Caco-2 (cell line): ENCODE results near the gene WDR82. TPM values are rescaled to one million over a fixed set of nuclear protein-coding genes. Genes with fewer than 3 reads are reported as not detected.

ENCODE experiments used
- BruUV-seq: library from RNA; stranded (reverse); fragments of 400-500 nt; replicated peaks from 2 replicates; lab custom pipeline; 2021; lab: Mats Ljungman, UMichigan
- CTCF ChIA-PET: fragments of 300-600 bp; sonication (Branson Sonifier 250); formaldehyde crosslinking; loops from one replicate; lab custom pipeline; 2022; ENCODE audit warnings: antibody characterized with exemption; lab: Charles Lee
- POLR2A ChIA-PET: fragments of 300-600 bp; sonication (Branson Sonifier 250); formaldehyde crosslinking; loops from one replicate; lab custom pipeline; 2022; ENCODE audit warnings: antibody characterized with exemption; lab: Charles Lee
- DNase-seq, 2 experiments: peaks; one replicate each; pipeline versions ENCODE4 v3.0.0 to v3.0.0-alpha.2; 2020 to 2022
- H3K27me3 ChIP-seq: replicated peaks from 2 replicates; pipeline ENCODE4 v1.6.0; 2011; ENCODE audit warnings: low read length; ENCODE audit not compliant: control insufficient read depth, insufficient read depth
- H3K36me3 ChIP-seq: 2 replicates; pipeline ENCODE4 v1.5.1; 2011; ENCODE audit warnings: low read length; ENCODE audit not compliant: control insufficient read depth, insufficient read depth
- H3K4me1 ChIP-seq: fragments of 250-450 bp; sonication (Bioruptor Pico); 2 replicates; pipeline ENCODE4 v1.5.1; 2020; ENCODE audit warnings: mild to moderate bottlenecking
- H3K4me3 ChIP-seq: 2 replicates; pipeline ENCODE4 v1.5.1; 2011; ENCODE audit warnings: low read depth, mild to moderate bottlenecking, control low read depth, low read length
- H3K9me3 ChIP-seq: fragments of 250-450 bp; sonication (Bioruptor Pico); 2 replicates; pipeline ENCODE4 v1.5.1; 2020; ENCODE audit warnings: mild to moderate bottlenecking, moderate library complexity
- H3K27ac Mint-ChIP-seq: one replicate; pipeline ENCODE4 v1.8.0; 2022; ENCODE audit warnings: mixed read lengths; ENCODE audit not compliant: unreplicated experiment
- H3K27me3 Mint-ChIP-seq: one replicate; pipeline ENCODE4 v1.8.0; 2022; ENCODE audit warnings: mixed read lengths; ENCODE audit not compliant: insufficient read depth, unreplicated experiment
- H3K36me3 Mint-ChIP-seq: one replicate; pipeline ENCODE4 v1.8.0; 2022; ENCODE audit warnings: mild to moderate bottlenecking, mixed read lengths; ENCODE audit not compliant: insufficient read depth, unreplicated experiment
- H3K4me1 Mint-ChIP-seq: one replicate; pipeline ENCODE4 v1.8.0; 2022; ENCODE audit warnings: low read depth, mixed read lengths; ENCODE audit not compliant: unreplicated experiment
- H3K4me3 Mint-ChIP-seq: one replicate; pipeline ENCODE4 v1.8.0; 2022; ENCODE audit warnings: mild to moderate bottlenecking, moderate library complexity, mixed read lengths; ENCODE audit not compliant: unreplicated experiment
- H3K9me3 Mint-ChIP-seq: one replicate; pipeline ENCODE4 v1.8.0; 2022; ENCODE audit warnings: mixed read lengths; ENCODE audit not compliant: unreplicated experiment
- CTCF ChIP-seq, 2 experiments: fragments of 200-600 bp in 1 of 2; IDR thresholded peaks; 1 replicate in 1 of 2; 2 replicates in 1 of 2; pipeline versions ENCODE4 v1.5.1 to v1.8.0; 2011 to 2022; ENCODE audit warnings: antibody characterized with exemption in 1 of 2, control low read depth in 1 of 2, inconsistent platforms in 1 of 2, low read depth in 1 of 2, low read length in 1 of 2, mild to moderate bottlenecking in 1 of 2, moderate library complexity in 1 of 2; ENCODE audit not compliant: insufficient read depth in 1 of 2, severe bottlenecking in 1 of 2, unreplicated experiment in 1 of 2
- intact Hi-C: fragments of 100-400 bp; cut with micrococcal nuclease; formaldehyde crosslinking; loops from one replicate; pipeline ENCODE4 v1.10.0; 2022; ENCODE audit not compliant: unreplicated experiment
- total RNA-seq: library from RNA; stranded (reverse); gene quantifications from 2 replicates; pipeline ENCODE4 v1.2.3, GENCODE V29; 2022

The WDR82 gene
- total RNA-seq, 1 experiment from 2014 or later, result 67.1 TPM

DNA sequence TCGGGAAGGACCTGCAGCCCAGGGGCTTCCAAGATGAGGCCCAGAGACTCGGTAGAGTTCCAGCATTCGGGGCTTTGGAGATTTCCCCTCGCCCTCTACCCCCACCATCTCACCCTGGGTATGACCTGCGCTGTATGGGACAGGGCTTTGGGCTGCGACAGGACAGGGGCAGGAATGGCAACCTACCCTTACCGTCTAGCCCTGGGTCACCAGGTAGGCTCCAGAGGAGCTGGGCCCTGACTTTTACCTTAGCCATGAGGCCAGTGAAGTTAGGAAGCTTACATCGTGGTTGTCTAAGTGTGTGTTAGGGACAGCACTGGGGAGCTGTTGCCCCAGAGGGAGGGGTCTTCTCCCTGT is 32.2 kb downstream of the WDR82 start:
- Mint-ChIP-seq H3K27ac (peak overlapping the region; percentile 57), H3K4me3 (peak overlapping the region; percentile 72), H3K36me3 (peaks cover 60% of the 10 kb centered on the region), H3K27me3 (no peaks in the 10 kb centered on the region), H3K4me1 (no peaks in the 10 kb centered on the region), H3K9me3 (no peaks in the 10 kb centered on the region)
- no peak for TF ChIP-seq CTCF (IDR thresholded peaks at IDR 0.05; ENCODE audit: insufficient read depth in 1 of 2, low read depth in 1 of 2, low read length in 1 of 2, severe bottlenecking in 1 of 2, unreplicated experiment in 1 of 2)
- no TSS peak for BruUV-seq
- no peak for DNase-seq
- Histone ChIP-seq H3K4me3 (peak overlapping the region; percentile 60), H3K36me3 (no peaks in the 10 kb centered on the region; the same call in 1 of the 2 replicates), H3K27me3 (no peaks in the 10 kb centered on the region), H3K9me3 (no peaks in the 10 kb centered on the region), H3K4me1 (peaks cover 10% of the 10 kb centered on the region)
- POLR2A ChIA-PET, result no interaction called here
- intact Hi-C loops, result no loop called here
- CTCF ChIA-PET, result interaction anchor here (1.1 to 1.4 kb wide), 2 partner anchors 8 to 44 kb away, joined by 3 read pairs; no protein-coding TSS in a partner anchor

- Histone ChIP-seq H3K27me3 (no peaks in the 10 kb centered on the region), H3K4me3 (peak within 1 kb of the TSS; percentile 60), H3K4me1 (peaks cover 10% of the 10 kb centered on the region), H3K36me3 (no peaks in the 10 kb centered on the region; the same call in 1 of the 2 replicates), H3K9me3 (no peaks in the 10 kb centered on the region)
- intact Hi-C loops, result no loop called here
- H3K4me3 Mint-ChIP-seq, result peak within 1 kb of the TSS; percentile 72
- CTCF ChIA-PET, result interaction anchor here (0.7 to 1.4 kb wide), 4 partner anchors 8 to 90 kb away, joined by 3 to 5 read pairs (median 4); partner anchors contain the start of gene WDR82
- POLR2A ChIA-PET, result interaction anchor here (0.5 to 1.3 kb wide), 3 partner anchors 33 to 44 kb away, joined by 3 to 4 read pairs (median 4); partner anchors contain the start of gene WDR82
- TF ChIP-seq CTCF (IDR thresholded peaks at IDR 0.05; ENCODE audit: insufficient read depth in 1 of 2, low read depth in 1 of 2, low read length in 1 of 2, severe bottlenecking in 1 of 2, unreplicated experiment in 1 of 2), result no peak
- no peaks in the 10 kb centered on the region for H3K27me3 Mint-ChIP-seq
- peak within 1 kb of the TSS; percentile 57 for H3K27ac Mint-ChIP-seq
- H3K9me3 Mint-ChIP-seq, result no peaks in the 10 kb centered on the region
- peaks cover 53% of the 10 kb centered on the region for H3K36me3 Mint-ChIP-seq
- peak; percentile 69 to 72 for DNase-seq
- peaks cover 3% of the 10 kb centered on the region for H3K4me1 Mint-ChIP-seq
- no TSS peak for BruUV-seq
Measured at GRCh38 chr3:52245322-52246263, 32.9 kb downstream of the WDR82 start, which contains the start of gene PPM1M. Gene PPM1M, plus strand, starts transcription at chr3:52245759. Its CDS starts 66 bp downstream, at chr3:52245825.

DNA sequence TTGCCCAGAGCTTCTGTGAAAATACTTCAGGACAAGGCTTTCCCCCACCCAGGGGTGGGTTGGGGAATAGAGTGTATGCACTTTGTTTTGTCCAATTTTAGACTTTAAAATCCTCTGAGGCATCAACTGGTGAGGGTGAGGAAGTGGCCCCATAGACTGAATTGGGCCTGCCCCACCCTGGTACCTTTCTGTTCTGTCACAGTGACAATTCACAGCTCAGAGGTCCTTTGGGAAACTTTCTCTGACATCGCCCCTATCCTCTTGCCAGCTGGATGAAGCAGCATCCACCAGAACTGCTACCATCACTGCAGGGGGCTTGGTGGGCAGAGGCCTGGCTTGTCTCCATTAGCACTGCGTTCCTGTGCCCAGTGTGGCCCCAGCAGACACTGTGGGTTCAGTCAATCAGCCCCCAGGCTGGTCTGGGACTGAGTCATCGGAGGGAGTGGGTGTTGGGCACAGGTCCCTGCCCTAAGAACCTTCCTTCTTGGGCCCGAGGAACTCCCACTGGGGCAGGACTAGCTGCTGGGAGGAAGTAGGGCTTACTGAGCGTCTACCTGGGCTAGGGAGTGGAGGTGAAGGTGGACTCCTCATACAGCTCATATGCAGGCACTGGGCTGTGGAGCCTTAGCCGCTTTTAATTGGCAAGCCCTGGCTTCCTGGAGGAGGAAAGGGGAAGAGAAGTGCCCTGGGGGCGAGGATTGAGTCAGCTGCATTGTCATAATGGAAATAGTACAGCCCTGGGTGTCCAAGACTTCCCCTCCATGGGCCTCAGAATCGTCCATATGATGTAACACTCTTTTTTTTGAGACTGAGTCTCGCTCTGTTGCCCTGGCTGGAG is 34.4 kb downstream of the WDR82 start:
- Mint-ChIP-seq H3K27me3 (no peaks in the 10 kb centered on the region), H3K4me1 (peaks cover 8% of the 10 kb centered on the region), H3K27ac (no peak overlapping the region), H3K36me3 (peaks cover 40% of the 10 kb centered on the region), H3K9me3 (no peaks in the 10 kb centered on the region), H3K4me3 (peak overlapping the region; percentile 28)
- Histone ChIP-seq H3K9me3 (no peaks in the 10 kb centered on the region), H3K36me3 (no peaks in the 10 kb centered on the region; the same call in 1 of the 2 replicates), H3K4me1 (peaks cover 16% of the 10 kb centered on the region), H3K4me3 (no peak overlapping the region), H3K27me3 (no peaks in the 10 kb centered on the region)
- intact Hi-C loops, result no loop called here
- TF ChIP-seq CTCF (IDR thresholded peaks at IDR 0.05; ENCODE audit: insufficient read depth in 1 of 2, low read depth in 1 of 2, low read length in 1 of 2, severe bottlenecking in 1 of 2, unreplicated experiment in 1 of 2), result no peak
- ChIA-PET POLR2A (no interaction called here), CTCF (no interaction called here)
- peak in 1 of 2 experiments; percentile 39 for DNase-seq
- BruUV-seq, result no TSS peak
